ENCODE measurements around the gene MCTP1.

DNA sequence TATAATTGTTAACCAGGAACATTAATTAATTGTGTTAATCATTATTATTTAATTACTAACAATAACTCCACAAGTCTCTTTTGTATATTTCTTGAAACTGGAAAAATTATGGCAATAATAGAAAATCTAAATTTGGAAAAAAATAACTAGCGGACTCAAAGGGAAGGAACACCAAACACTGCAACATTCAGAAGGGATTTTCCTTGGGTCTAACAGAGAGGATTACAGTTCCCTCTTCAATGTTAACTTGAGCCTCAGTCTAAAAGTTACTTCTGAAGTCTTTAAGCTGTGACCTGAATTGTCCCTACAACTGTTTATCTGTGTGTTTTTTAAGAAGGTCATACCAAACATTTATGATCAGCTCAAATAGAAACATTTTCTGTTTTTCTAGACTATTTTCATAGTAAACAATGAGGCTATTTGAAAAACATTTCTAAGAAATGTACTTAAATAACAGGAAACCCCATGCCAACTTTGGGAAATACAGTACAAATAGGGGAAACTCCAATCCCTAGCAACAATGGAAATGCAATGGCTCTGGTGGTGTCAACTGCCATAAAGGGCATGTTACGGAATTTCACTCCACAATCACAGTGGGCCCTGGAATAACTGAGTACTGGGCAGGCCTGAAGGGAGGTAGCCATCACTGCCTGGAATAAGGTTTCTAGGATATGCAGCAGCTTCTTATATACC lies 61.2 kb downstream of the MCTP1 start:
- TF ChIP-seq, protein P1, sequence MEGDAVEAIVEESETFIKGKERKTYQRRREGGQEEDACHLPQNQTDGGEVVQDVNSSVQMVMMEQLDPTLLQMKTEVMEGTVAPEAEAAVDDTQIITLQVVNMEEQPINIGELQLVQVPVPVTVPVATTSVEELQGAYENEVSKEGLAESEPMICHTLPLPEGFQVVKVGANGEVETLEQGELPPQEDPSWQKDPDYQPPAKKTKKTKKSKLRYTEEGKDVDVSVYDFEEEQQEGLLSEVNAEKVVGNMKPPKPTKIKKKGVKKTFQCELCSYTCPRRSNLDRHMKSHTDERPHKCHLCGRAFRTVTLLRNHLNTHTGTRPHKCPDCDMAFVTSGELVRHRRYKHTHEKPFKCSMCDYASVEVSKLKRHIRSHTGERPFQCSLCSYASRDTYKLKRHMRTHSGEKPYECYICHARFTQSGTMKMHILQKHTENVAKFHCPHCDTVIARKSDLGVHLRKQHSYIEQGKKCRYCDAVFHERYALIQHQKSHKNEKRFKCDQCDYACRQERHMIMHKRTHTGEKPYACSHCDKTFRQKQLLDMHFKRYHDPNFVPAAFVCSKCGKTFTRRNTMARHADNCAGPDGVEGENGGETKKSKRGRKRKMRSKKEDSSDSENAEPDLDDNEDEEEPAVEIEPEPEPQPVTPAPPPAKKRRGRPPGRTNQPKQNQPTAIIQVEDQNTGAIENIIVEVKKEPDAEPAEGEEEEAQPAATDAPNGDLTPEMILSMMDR (IDR thresholded peaks at IDR 0.05): no peak
- no peak for TF ChIP-seq EZH2phosphoT487 (IDR thresholded peaks at IDR 0.05)

All from neural progenitor cell (in vitro differentiated cells).